ENCODE data around the gene KPNA3.
"Not testable (repeated sequence)": the region's sequence is repeated elsewhere in the genome, so short reads cannot be mapped to it uniquely, and the experiment has no call there.

Gene KPNA3

DNA sequence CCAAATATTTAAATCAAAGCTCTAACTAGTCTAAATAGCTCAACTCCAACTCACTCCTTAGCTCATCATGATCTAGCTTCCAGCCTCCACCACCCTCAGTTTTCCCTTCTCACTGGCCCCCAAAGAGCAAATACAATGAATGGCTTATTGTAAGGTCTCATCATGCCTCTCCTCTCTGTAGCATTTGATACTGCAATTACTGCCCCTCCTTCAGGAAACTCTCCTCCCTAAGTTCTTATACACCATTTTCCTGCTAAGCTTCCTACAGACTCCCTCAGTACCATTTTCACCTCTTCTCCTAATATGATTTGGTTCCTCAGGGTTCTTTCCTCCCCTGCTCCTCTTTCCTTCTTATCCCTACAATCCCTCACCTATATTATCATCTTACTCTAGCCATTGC lies 12.8 kb downstream of the KPNA3 start:
- no peak for DNase-seq (ENCODE audit: low read depth)
- H3K36me3 ChIP-seq (ENCODE audit: control insufficient read depth, insufficient read depth, low read length, severe bottlenecking) = no peaks in the 10 kb centered on the region
- H3K4me1 ChIP-seq (ENCODE audit: control insufficient read depth, insufficient read depth, low read length) = peaks cover 11% of the 10 kb centered on the region

GRCh38 chr13:49777746-49778614 lies 14.5 kb downstream of the KPNA3 start:
- no peak for DNase-seq (ENCODE audit: low read depth)
- Histone ChIP-seq H3K27me3 (replicated peaks; ENCODE audit: control insufficient read depth, insufficient read depth, low read length) (no peaks in the 10 kb centered on the region), H3K9me3 (ENCODE audit: control insufficient read depth, low read length) (no peaks in the 10 kb centered on the region), H3K9ac (ENCODE audit: low read length) (no peak overlapping the region), H3K36me3 (ENCODE audit: control insufficient read depth, insufficient read depth, low read length, severe bottlenecking) (no peaks in the 10 kb centered on the region), H3K4me1 (ENCODE audit: control insufficient read depth, insufficient read depth, low read length) (peaks cover 11% of the 10 kb centered on the region), H3K4me3 (ENCODE audit: low read length) (no peak overlapping the region)

More for the DNA sequence above, 12.8 kb downstream of the KPNA3 start:
- H3K9me3 ChIP-seq (ENCODE audit: control insufficient read depth, low read length) = no peaks in the 10 kb centered on the region
- no peaks in the 10 kb centered on the region for H3K27me3 ChIP-seq (replicated peaks; ENCODE audit: control insufficient read depth, insufficient read depth, low read length)
- no peak overlapping the region for H3K9ac ChIP-seq (ENCODE audit: low read length)
- no peak overlapping the region for H3K4me3 ChIP-seq (ENCODE audit: low read length)

- DNase-seq (ENCODE audit: low read depth) = peak; percentile 51
- H3K9ac ChIP-seq (ENCODE audit: low read length) = no peak overlapping the region
- no peak overlapping the region for H3K4me3 ChIP-seq (ENCODE audit: low read length)
- H3K36me3 ChIP-seq (ENCODE audit: control insufficient read depth, insufficient read depth, low read length, severe bottlenecking) = no peaks in the 10 kb centered on the region
- no peaks in the 10 kb centered on the region for H3K27me3 ChIP-seq (replicated peaks; ENCODE audit: control insufficient read depth, insufficient read depth, low read length)
- H3K4me1 ChIP-seq (ENCODE audit: control insufficient read depth, insufficient read depth, low read length) = peaks cover 11% of the 10 kb centered on the region
- no peaks in the 10 kb centered on the region for H3K9me3 ChIP-seq (ENCODE audit: control insufficient read depth, low read length)
Measured at GRCh38 chr13:49776871-49777270, 15.6 kb downstream of the KPNA3 start.

GRCh38 chr13:49774376-49775005 lies 18.0 kb downstream of the KPNA3 start:
- no peaks in the 10 kb centered on the region for H3K27me3 ChIP-seq (replicated peaks; ENCODE audit: control insufficient read depth, insufficient read depth, low read length)
- no peak overlapping the region for H3K9ac ChIP-seq (ENCODE audit: low read length)
- no peak for DNase-seq (ENCODE audit: low read depth)
- no peaks in the 10 kb centered on the region for H3K36me3 ChIP-seq (ENCODE audit: control insufficient read depth, insufficient read depth, low read length, severe bottlenecking)
- no peaks in the 10 kb centered on the region for H3K9me3 ChIP-seq (ENCODE audit: control insufficient read depth, low read length)
- no peak overlapping the region for H3K4me3 ChIP-seq (ENCODE audit: low read length)
- peaks cover 11% of the 10 kb centered on the region for H3K4me1 ChIP-seq (ENCODE audit: control insufficient read depth, insufficient read depth, low read length)

DNA sequence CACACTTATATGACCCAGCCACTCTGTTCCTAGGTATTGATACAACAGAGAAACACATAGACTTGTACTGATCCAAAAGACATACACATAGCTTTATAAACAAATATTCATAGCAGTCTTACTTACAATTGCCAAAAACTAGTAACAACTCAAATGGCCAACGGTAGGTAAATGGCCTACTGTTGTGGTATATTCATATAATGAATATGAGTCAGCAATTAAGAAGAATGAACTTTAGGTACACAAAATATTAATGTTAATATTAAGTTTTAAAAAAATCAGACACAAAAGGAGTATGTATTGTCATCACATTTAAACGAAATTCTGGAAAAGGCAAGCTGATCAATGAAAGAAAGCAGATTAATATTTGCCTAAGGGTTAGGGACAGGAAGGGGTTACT lies 19.7 kb downstream of the KPNA3 start:
- Histone ChIP-seq H3K27me3 (replicated peaks; ENCODE audit: control insufficient read depth, insufficient read depth, low read length) (no peaks in the 10 kb centered on the region), H3K9ac (ENCODE audit: low read length) (no peak overlapping the region), H3K36me3 (ENCODE audit: control insufficient read depth, insufficient read depth, low read length, severe bottlenecking) (no peaks in the 10 kb centered on the region), H3K4me3 (ENCODE audit: low read length) (no peak overlapping the region), H3K9me3 (ENCODE audit: control insufficient read depth, low read length) (no peaks in the 10 kb centered on the region), H3K4me1 (ENCODE audit: control insufficient read depth, insufficient read depth, low read length) (peaks cover 11% of the 10 kb centered on the region)
- no peak for DNase-seq (ENCODE audit: low read depth)

GRCh38 chr13:49761811-49762210 lies 30.7 kb downstream of the KPNA3 start:
- DNase-seq (ENCODE audit: low read depth); H3K36me3 ChIP-seq (ENCODE audit: control insufficient read depth, insufficient read depth, low read length, severe bottlenecking); H3K27me3 ChIP-seq (replicated peaks; ENCODE audit: control insufficient read depth, insufficient read depth, low read length); H3K4me3 ChIP-seq (ENCODE audit: low read length); H3K4me1 ChIP-seq (ENCODE audit: control insufficient read depth, insufficient read depth, low read length); H3K9ac ChIP-seq (ENCODE audit: low read length); H3K9me3 ChIP-seq (ENCODE audit: control insufficient read depth, low read length): not testable (repeated sequence)

DNA sequence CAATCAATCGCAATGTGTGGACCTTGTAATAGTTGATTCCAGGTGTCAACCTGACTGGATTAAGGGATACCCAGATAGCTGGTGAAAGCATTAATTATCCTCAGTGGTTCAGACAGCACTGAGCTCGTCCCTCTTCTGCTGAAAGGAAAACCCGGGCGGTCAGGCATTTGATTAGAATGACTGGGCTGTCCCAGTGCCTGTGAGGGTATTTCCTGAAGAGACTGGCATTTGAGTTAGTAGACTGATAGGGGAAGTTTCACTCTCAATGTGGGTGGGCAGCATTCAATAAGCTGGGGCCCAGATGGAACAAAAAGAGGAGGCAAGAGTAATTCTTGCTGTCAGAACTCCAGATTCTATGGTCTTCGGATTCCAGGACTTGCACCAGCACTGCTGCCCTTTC lies 31.9 kb downstream of the KPNA3 start:
- DNase-seq (ENCODE audit: low read depth) = no peak
- no peak overlapping the region for H3K4me3 ChIP-seq (ENCODE audit: low read length)
- H3K4me1 ChIP-seq (ENCODE audit: control insufficient read depth, insufficient read depth, low read length) = no peaks in the 10 kb centered on the region
- H3K9me3 ChIP-seq (ENCODE audit: control insufficient read depth, low read length) = no peaks in the 10 kb centered on the region
- H3K36me3 ChIP-seq (ENCODE audit: control insufficient read depth, insufficient read depth, low read length, severe bottlenecking) = no peaks in the 10 kb centered on the region
- no peaks in the 10 kb centered on the region for H3K27me3 ChIP-seq (replicated peaks; ENCODE audit: control insufficient read depth, insufficient read depth, low read length)
- H3K9ac ChIP-seq (ENCODE audit: low read length) = no peak overlapping the region

GRCh38 chr13:49759503-49759902 lies 33.0 kb downstream of the KPNA3 start:
- Histone ChIP-seq H3K27me3 (replicated peaks; ENCODE audit: control insufficient read depth, insufficient read depth, low read length) (no peaks in the 10 kb centered on the region), H3K4me1 (ENCODE audit: control insufficient read depth, insufficient read depth, low read length) (no peaks in the 10 kb centered on the region), H3K4me3 (ENCODE audit: low read length) (no peak overlapping the region), H3K36me3 (ENCODE audit: control insufficient read depth, insufficient read depth, low read length, severe bottlenecking) (no peaks in the 10 kb centered on the region), H3K9me3 (ENCODE audit: control insufficient read depth, low read length) (no peaks in the 10 kb centered on the region), H3K9ac (ENCODE audit: low read length) (no peak overlapping the region)
- DNase-seq (ENCODE audit: low read depth) = no peak

GRCh38 chr13:49756263-49756662 lies 36.2 kb downstream of the KPNA3 start:
- Histone ChIP-seq H3K27me3 (replicated peaks; ENCODE audit: control insufficient read depth, insufficient read depth, low read length) (no peaks in the 10 kb centered on the region), H3K4me3 (ENCODE audit: low read length) (no peak overlapping the region), H3K36me3 (ENCODE audit: control insufficient read depth, insufficient read depth, low read length, severe bottlenecking) (no peaks in the 10 kb centered on the region), H3K9me3 (ENCODE audit: control insufficient read depth, low read length) (no peaks in the 10 kb centered on the region), H3K4me1 (ENCODE audit: control insufficient read depth, insufficient read depth, low read length) (no peaks in the 10 kb centered on the region), H3K9ac (ENCODE audit: low read length) (no peak overlapping the region)
- DNase-seq (ENCODE audit: low read depth) = no peak

DNA sequence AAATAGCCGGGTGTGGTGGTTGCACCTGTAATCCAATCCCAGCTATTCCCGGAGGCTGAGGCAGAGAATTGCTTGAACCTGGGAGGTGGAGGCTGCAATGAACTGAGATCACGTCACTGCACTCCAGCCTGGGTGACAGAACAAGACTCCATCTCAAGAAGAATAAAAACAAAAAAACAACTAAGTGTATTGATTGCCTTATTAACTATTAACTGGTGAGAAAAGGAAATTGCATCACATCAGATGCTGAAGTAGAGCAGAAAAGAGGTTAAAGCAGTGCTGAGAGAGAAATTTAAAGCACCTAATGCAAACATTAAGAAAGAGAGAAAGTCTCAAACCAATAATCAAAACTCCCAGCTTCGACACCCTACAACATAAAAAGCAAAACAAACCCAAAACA lies 38.3 kb downstream of the KPNA3 start:
- no peaks in the 10 kb centered on the region for H3K4me1 ChIP-seq (ENCODE audit: control insufficient read depth, insufficient read depth, low read length)
- H3K4me3 ChIP-seq (ENCODE audit: low read length) = no peak overlapping the region
- no peak for DNase-seq (ENCODE audit: low read depth)
- no peaks in the 10 kb centered on the region for H3K27me3 ChIP-seq (replicated peaks; ENCODE audit: control insufficient read depth, insufficient read depth, low read length)
- H3K9ac ChIP-seq (ENCODE audit: low read length) = no peak overlapping the region
- H3K9me3 ChIP-seq (ENCODE audit: control insufficient read depth, low read length) = no peaks in the 10 kb centered on the region
- no peaks in the 10 kb centered on the region for H3K36me3 ChIP-seq (ENCODE audit: control insufficient read depth, insufficient read depth, low read length, severe bottlenecking)

DNA sequence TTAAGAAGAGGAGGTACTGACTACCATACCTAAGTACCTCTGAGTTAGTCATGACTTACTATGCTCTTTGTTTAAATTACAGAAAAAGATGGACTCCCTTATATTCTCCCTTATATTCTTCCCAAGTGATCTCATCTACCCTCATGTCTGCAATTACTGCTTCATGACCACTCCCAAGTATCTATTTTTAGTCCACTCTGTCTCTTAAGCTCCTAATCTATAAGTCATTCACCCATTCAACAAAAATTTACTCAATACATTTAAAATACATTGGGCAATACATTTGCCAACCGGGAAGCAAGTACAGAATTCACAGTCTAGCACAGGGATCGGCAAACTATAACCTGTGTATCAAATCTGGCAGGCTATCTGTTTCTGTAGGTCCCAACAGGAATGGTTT lies 42.6 kb downstream of the KPNA3 start:
- no peaks in the 10 kb centered on the region for H3K9me3 ChIP-seq (ENCODE audit: control insufficient read depth, low read length)
- no peaks in the 10 kb centered on the region for H3K4me1 ChIP-seq (ENCODE audit: control insufficient read depth, insufficient read depth, low read length)
- H3K4me3 ChIP-seq (ENCODE audit: low read length) = no peak overlapping the region
- no peaks in the 10 kb centered on the region for H3K27me3 ChIP-seq (replicated peaks; ENCODE audit: control insufficient read depth, insufficient read depth, low read length)
- DNase-seq (ENCODE audit: low read depth) = no peak
- no peak overlapping the region for H3K9ac ChIP-seq (ENCODE audit: low read length)
- peaks cover 17% of the 10 kb centered on the region for H3K36me3 ChIP-seq (ENCODE audit: control insufficient read depth, insufficient read depth, low read length, severe bottlenecking)

Measured in adipocyte (in vitro differentiated cells).